ENCODE results near the gene BCAS1. TPM values are rescaled to one million over a fixed set of nuclear protein-coding genes. Genes with fewer than 3 reads are reported as not detected.
A peak's percentile ranks its signal among the peaks of the same experiment; 100 is the strongest.

BCAS1 gene
- total RNA-seq, 1 experiment from 2014 or later: 0.17 TPM

DNA sequence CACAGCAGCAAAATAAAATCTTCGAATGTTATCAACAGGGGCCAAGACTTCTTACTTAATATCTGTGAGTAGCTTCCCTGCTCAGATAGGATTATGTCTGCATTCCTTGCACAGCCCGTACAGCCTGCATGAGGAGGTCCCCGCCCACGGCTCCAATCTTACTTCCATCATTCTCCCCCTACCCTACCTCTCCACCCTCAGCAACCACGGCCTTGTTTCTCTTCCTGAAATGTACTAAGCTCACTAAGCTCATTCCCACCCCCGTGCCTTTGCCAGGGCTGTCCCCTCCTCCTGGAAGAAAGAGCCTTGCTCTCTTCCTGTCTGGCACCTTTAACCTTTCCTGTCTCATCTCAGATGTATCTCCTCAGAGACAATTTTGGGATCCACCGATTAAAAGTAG, 120.4 kb downstream of the BCAS1 start:
- no peaks in the 10 kb centered on the region for H3K79me2 ChIP-seq (ENCODE audit: insufficient read depth, low read length)
- no TSS peak for BruUV-seq (replicated peaks)
- POLR2A ChIA-PET: no interaction called here
- H3K27ac ChIP-seq (ENCODE audit: low read depth, low read length): no peak overlapping the region
- H2AFZ ChIP-seq (ENCODE audit: low read depth, low read length, poor library complexity, severe bottlenecking): no peak overlapping the region
- no peak overlapping the region for H3K9ac ChIP-seq (ENCODE audit: low read length)
- RAD21 ChIA-PET (ENCODE audit: low non-redundant PET in 1 of 2, low total read pairs in 2 of 2, uncharacterized antibody in 2 of 2, unreplicated experiment in 2 of 2): no interaction called here
- CTCF ChIA-PET: interaction anchor here (1.0 kb wide), 1 partner anchor 10 kb away, joined by 3 read pairs; no protein-coding TSS in a partner anchor
- 0 out of 2 replicates have a peak overlapping the region, but pooled peaks have one; percentile 41 for H3K4me2 ChIP-seq (ENCODE audit: low read length)
- intact Hi-C loops (cut with micrococcal nuclease): no loop called here
- no peak for ATAC-seq
- H4K20me1 ChIP-seq (ENCODE audit: insufficient read depth): no peaks in the 10 kb centered on the region
- peaks cover 6 to 15% of the 10 kb centered on the region in 2 experiments; a peak in 2 of 4 replicates for H3K4me1 ChIP-seq (ENCODE audit: control insufficient read depth in 1 of 2, insufficient read depth in 2 of 2, low read length in 2 of 2)
- no peak for DNase-seq (ENCODE audit: low read depth, low spot score)
- TF ChIP-seq SRF (IDR thresholded peaks at IDR 0.05; ENCODE audit: low read depth) (no peak), ZNF274 (IDR thresholded peaks at IDR 0.05; ENCODE audit: low read depth, low read length) (no peak), EZH2phosphoT487 (IDR thresholded peaks at IDR 0.05; ENCODE audit: borderline replicate concordance) (no peak), SP1 (IDR thresholded peaks at IDR 0.05; ENCODE audit: low read depth) (no peak), JUND (IDR thresholded peaks at IDR 0.05) (no peak), FOSL1 (IDR thresholded peaks at IDR 0.05; ENCODE audit: low read depth) (no peak), POLR2AphosphoS5 (IDR thresholded peaks at IDR 0.05; ENCODE audit: low read depth, low read length) (no peak), SIN3A (IDR thresholded peaks at IDR 0.05; ENCODE audit: low read depth) (no peak), EGR1 (IDR thresholded peaks at IDR 0.05; ENCODE audit: low read depth) (no peak), TCF7L2 (IDR thresholded peaks at IDR 0.05; ENCODE audit: borderline replicate concordance, extremely low read depth, insufficient read depth, insufficient read length) (no peak), YY1 (IDR thresholded peaks at IDR 0.05; ENCODE audit: extremely low read depth, insufficient replicate concordance, low read depth, low read length) (no peak)
- TF ChIP-seq, protein P1, sequence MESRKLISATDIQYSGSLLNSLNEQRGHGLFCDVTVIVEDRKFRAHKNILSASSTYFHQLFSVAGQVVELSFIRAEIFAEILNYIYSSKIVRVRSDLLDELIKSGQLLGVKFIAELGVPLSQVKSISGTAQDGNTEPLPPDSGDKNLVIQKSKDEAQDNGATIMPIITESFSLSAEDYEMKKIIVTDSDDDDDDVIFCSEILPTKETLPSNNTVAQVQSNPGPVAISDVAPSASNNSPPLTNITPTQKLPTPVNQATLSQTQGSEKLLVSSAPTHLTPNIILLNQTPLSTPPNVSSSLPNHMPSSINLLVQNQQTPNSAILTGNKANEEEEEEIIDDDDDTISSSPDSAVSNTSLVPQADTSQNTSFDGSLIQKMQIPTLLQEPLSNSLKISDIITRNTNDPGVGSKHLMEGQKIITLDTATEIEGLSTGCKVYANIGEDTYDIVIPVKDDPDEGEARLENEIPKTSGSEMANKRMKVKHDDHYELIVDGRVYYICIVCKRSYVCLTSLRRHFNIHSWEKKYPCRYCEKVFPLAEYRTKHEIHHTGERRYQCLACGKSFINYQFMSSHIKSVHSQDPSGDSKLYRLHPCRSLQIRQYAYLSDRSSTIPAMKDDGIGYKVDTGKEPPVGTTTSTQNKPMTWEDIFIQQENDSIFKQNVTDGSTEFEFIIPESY (IDR thresholded peaks at IDR 0.05; ENCODE audit: extremely low read depth, insufficient replicate concordance, low read length): no peak
- TF ChIP-seq, protein P2, sequence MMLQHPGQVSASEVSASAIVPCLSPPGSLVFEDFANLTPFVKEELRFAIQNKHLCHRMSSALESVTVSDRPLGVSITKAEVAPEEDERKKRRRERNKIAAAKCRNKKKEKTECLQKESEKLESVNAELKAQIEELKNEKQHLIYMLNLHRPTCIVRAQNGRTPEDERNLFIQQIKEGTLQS (IDR thresholded peaks at IDR 0.05): no peak
- H3K9me2 ChIP-seq (ENCODE audit: insufficient read depth): no peaks in the 10 kb centered on the region
- H3K27me3 ChIP-seq (ENCODE audit: insufficient read depth, low read length): no peaks in the 10 kb centered on the region
- H3K9me3 ChIP-seq (ENCODE audit: control insufficient read depth in 1 of 2, insufficient read depth in 1 of 2, low read depth in 1 of 2, low read length in 2 of 2): no peaks in the 10 kb centered on the region
- H3K36me3 ChIP-seq (ENCODE audit: control insufficient read depth in 1 of 2, insufficient read depth in 2 of 2, low read length in 2 of 2): no peaks in the 10 kb centered on the region
- no peak overlapping the region for H3K4me3 ChIP-seq (replicated peaks in 1 of 2; ENCODE audit: low read depth in 1 of 2, low read length in 2 of 2)
